Panc1 (cell line): ENCODE results near the gene KRTAP12-2. TPM values are rescaled to one million over a fixed set of nuclear protein-coding genes. Genes with fewer than 3 reads are reported as not detected.

Experiments used
- ATAC-seq: fragments of 200-7000 bp; cut with Tn5 transposase; 2 replicates; pipeline ENCODE4 v1.9.1; 2020; ENCODE audit warnings: mild to moderate bottlenecking, moderate library complexity
- BruUV-seq: library from RNA; stranded (reverse); fragments of 400-500 nt; replicated peaks from 2 replicates; lab custom pipeline; 2021; lab: Mats Ljungman, UMichigan
- CTCF ChIA-PET: fragments of 300-600 bp; sonication (Branson Sonifier 250); formaldehyde crosslinking; loops from one replicate; lab custom pipeline; 2022; ENCODE audit warnings: antibody characterized with exemption; lab: Charles Lee
- POLR2A ChIA-PET: fragments of 300-600 bp; sonication (Branson Sonifier 250); formaldehyde crosslinking; loops from one replicate; lab custom pipeline; 2022; ENCODE audit warnings: antibody characterized with exemption; lab: Charles Lee
- DNase-seq: peaks from one replicate; pipeline ENCODE4 v3.0.0-alpha.2; 2010; ENCODE audit warnings: low read depth, low spot score
- H3K27ac ChIP-seq: 2 replicates; pipeline ENCODE4 v1.5.1; 2011; ENCODE audit warnings: mild to moderate bottlenecking, low read length, inconsistent platforms
- H3K27me3 ChIP-seq: fragments of 200-500 bp; sonication (Bioruptor generic); 2 replicates; pipeline ENCODE4 v1.6.0; 2014; ENCODE audit warnings: low read length, inconsistent platforms; ENCODE audit not compliant: control insufficient read depth, insufficient read depth
- H3K36me3 ChIP-seq: fragments of 200-500 bp; sonication (Bioruptor generic); 2 replicates; pipeline ENCODE4 v1.5.1; 2014; ENCODE audit warnings: inconsistent platforms, mild to moderate bottlenecking, low read length, moderate library complexity; ENCODE audit not compliant: control insufficient read depth, insufficient read depth
- H3K4me1 ChIP-seq: 2 replicates; pipeline ENCODE4 v1.5.1; 2011; ENCODE audit warnings: inconsistent platforms, mild to moderate bottlenecking, low read length, moderate library complexity; ENCODE audit not compliant: control insufficient read depth, insufficient read depth
- H3K4me3 ChIP-seq, 2 experiments: 2 replicates each; pipeline ENCODE4 v1.5.1; 2011 to 2012; ENCODE audit warnings: low read depth in 2 of 2, low read length in 2 of 2, mild to moderate bottlenecking in 2 of 2, inconsistent platforms in 1 of 2, moderate library complexity in 1 of 2
- H3K9me3 ChIP-seq: fragments of 200-500 bp; sonication (Bioruptor generic); 2 replicates; pipeline ENCODE4 v1.5.1; 2014; ENCODE audit warnings: low read depth, mild to moderate bottlenecking, inconsistent platforms, low read length, moderate library complexity; ENCODE audit not compliant: control insufficient read depth, insufficient read depth
- CTCF ChIP-seq: fragments of 450-650 bp; IDR thresholded peaks from 2 replicates; pipeline ENCODE4 v1.5.1; 2017; ENCODE audit warnings: mild to moderate bottlenecking
- POLR2AphosphoS5 ChIP-seq: IDR thresholded peaks from 2 replicates; pipeline ENCODE4 v1.6.1; 2012; ENCODE audit warnings: mild to moderate bottlenecking, low read depth, low read length, moderate library complexity
- SIN3A ChIP-seq: IDR thresholded peaks from 2 replicates; pipeline ENCODE4 v1.6.1; 2012; ENCODE audit warnings: low read depth, mild to moderate bottlenecking, low read length, moderate library complexity, borderline replicate concordance; ENCODE audit not compliant: insufficient read depth
- TCF7L2 ChIP-seq: IDR thresholded peaks from 2 replicates; pipeline ENCODE4 v1.6.1; 2011; ENCODE audit warnings: mild to moderate bottlenecking, low read depth, low read length, inconsistent platforms
- in situ Hi-C: cut with HindIII; loops from 2 replicates; pipeline ENCODE4 v1.10.0; 2016; ENCODE audit warnings: low sequenced_read_pairs, low pct_unique_long_range_greater_than_20kb
- intact Hi-C: fragments of 100-400 bp; cut with micrococcal nuclease; formaldehyde crosslinking; loops from one replicate; pipeline ENCODE4 v1.10.0; 2022; ENCODE audit not compliant: unreplicated experiment
- total RNA-seq: library from RNA; stranded (reverse); gene quantifications from one replicate; pipeline ENCODE4 v1.2.1, GENCODE V29; 2021; ENCODE audit not compliant: unreplicated experiment
- TF ChIP-seq, protein P1 (sequence below), 2 experiments: IDR thresholded peaks; 2 replicates each; pipeline ENCODE4 v1.6.1; 2011 to 2012; ENCODE audit warnings: low read depth in 2 of 2, control low read depth in 1 of 2, low read length in 1 of 2, mild to moderate bottlenecking in 1 of 2, moderate library complexity in 1 of 2; ENCODE audit not compliant: insufficient read depth in 1 of 2

The KRTAP12-2 gene
- total RNA-seq, 1 experiment from 2014 or later: not detected

DNA sequence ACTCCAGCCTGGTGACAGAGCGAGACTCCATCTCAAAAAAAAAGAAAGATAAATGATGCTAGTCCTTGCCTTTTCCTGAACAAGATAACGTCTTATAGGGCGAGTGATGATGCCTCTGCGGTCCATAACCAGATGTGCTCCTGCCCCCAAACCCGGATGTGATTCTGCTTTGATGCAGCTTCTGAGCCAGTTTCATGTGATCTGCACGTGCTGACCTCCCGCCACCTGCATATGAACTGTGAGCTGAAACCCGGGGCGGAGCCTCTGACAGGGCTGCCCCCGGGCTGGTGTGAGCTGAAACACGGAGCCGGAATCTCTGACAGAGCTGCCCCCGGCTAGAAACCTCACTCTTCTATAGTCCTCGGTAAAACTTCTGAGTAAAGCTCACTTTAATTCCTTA lies 13.6 kb downstream of the KRTAP12-2 start:
- intact Hi-C loops: no loop called here
- Histone ChIP-seq H3K4me3 (no peak overlapping the region), H3K27ac (no peak overlapping the region), H3K36me3 (no peaks in the 10 kb centered on the region), H3K9me3 (no peaks in the 10 kb centered on the region), H3K27me3 (no peaks in the 10 kb centered on the region), H3K4me1 (no peaks in the 10 kb centered on the region)
- ChIA-PET CTCF (no interaction called here), POLR2A (no interaction called here)
- no peak for ATAC-seq
- TF ChIP-seq, protein P1, sequence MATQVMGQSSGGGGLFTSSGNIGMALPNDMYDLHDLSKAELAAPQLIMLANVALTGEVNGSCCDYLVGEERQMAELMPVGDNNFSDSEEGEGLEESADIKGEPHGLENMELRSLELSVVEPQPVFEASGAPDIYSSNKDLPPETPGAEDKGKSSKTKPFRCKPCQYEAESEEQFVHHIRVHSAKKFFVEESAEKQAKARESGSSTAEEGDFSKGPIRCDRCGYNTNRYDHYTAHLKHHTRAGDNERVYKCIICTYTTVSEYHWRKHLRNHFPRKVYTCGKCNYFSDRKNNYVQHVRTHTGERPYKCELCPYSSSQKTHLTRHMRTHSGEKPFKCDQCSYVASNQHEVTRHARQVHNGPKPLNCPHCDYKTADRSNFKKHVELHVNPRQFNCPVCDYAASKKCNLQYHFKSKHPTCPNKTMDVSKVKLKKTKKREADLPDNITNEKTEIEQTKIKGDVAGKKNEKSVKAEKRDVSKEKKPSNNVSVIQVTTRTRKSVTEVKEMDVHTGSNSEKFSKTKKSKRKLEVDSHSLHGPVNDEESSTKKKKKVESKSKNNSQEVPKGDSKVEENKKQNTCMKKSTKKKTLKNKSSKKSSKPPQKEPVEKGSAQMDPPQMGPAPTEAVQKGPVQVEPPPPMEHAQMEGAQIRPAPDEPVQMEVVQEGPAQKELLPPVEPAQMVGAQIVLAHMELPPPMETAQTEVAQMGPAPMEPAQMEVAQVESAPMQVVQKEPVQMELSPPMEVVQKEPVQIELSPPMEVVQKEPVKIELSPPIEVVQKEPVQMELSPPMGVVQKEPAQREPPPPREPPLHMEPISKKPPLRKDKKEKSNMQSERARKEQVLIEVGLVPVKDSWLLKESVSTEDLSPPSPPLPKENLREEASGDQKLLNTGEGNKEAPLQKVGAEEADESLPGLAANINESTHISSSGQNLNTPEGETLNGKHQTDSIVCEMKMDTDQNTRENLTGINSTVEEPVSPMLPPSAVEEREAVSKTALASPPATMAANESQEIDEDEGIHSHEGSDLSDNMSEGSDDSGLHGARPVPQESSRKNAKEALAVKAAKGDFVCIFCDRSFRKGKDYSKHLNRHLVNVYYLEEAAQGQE (IDR thresholded peaks at IDR 0.05; ENCODE audit: insufficient read depth in 1 of 2, low read depth in 2 of 2, low read length in 1 of 2): no peak
- TF ChIP-seq SIN3A: no peak
- TF ChIP-seq CTCF: no peak
- no peak for TF ChIP-seq TCF7L2
- TF ChIP-seq POLR2AphosphoS5: no peak
- DNase-seq: no peak
- no TSS peak for BruUV-seq
- in situ Hi-C loops: no loop called here

- H3K4me1 ChIP-seq: no peaks in the 10 kb centered on the region
- no peak for TF ChIP-seq CTCF
- intact Hi-C loops (no loop called here), in situ Hi-C loops (no loop called here)
- no peaks in the 10 kb centered on the region for H3K9me3 ChIP-seq
- no peak for ATAC-seq
- no peak overlapping the region for H3K4me3 ChIP-seq
- no peaks in the 10 kb centered on the region for H3K36me3 ChIP-seq
- H3K27me3 ChIP-seq: no peaks in the 10 kb centered on the region
- ChIA-PET CTCF (no interaction called here), POLR2A (no interaction called here)
- no TSS peak for BruUV-seq
- no peak for DNase-seq
- no peak overlapping the region for H3K27ac ChIP-seq
Measured at GRCh38 chr21:44650973-44651675, 15.6 kb downstream of the KRTAP12-2 start.
